NCI-H748 (cell line): ENCODE data around the gene RAB36.

Source experiments
- DNase-seq: peaks from one replicate; lab custom pipeline; 2025; ENCODE audit not compliant: unreplicated experiment; lab: John Stamatoyannopoulos, UW

Gene RAB36

GRCh38 chr22:23120415-23120899 lies 24.8 kb upstream of the RAB36 start:
- no peak for DNase-seq

GRCh38 chr22:23121000-23121421 lies 24.3 kb upstream of the RAB36 start:
- DNase-seq, result no peak

- no peak for DNase-seq
Observed at GRCh38 chr22:23121424-23121823, 23.9 kb upstream of the RAB36 start.

- no peak for DNase-seq
Observed at GRCh38 chr22:23122216-23122957, 22.9 kb upstream of the RAB36 start.

- no peak for DNase-seq
Observed at GRCh38 chr22:23122992-23123803, 22.1 kb upstream of the RAB36 start.

GRCh38 chr22:23123804-23124254 lies 21.4 kb upstream of the RAB36 start:
- no peak for DNase-seq

- no peak for DNase-seq
Observed at GRCh38 chr22:23124611-23125511, 20.4 kb upstream of the RAB36 start.

- no peak for DNase-seq
Observed at GRCh38 chr22:23125512-23126103, 19.7 kb upstream of the RAB36 start.

GRCh38 chr22:23126165-23127054 lies 18.9 kb upstream of the RAB36 start:
- no peak for DNase-seq

- no peak for DNase-seq
Observed at GRCh38 chr22:23127055-23127756, 18.1 kb upstream of the RAB36 start.

GRCh38 chr22:23127788-23128187 lies 17.5 kb upstream of the RAB36 start:
- DNase-seq, result no peak

GRCh38 chr22:23128269-23129108 lies 16.8 kb upstream of the RAB36 start:
- peak; percentile 58 for DNase-seq

GRCh38 chr22:23129149-23129548 lies 16.1 kb upstream of the RAB36 start:
- DNase-seq, result no peak

GRCh38 chr22:23130697-23131096 lies 14.6 kb upstream of the RAB36 start:
- no peak for DNase-seq

- DNase-seq, result no peak
Observed at GRCh38 chr22:23131931-23132330, 13.3 kb upstream of the RAB36 start.

GRCh38 chr22:23132376-23133091 lies 12.7 kb upstream of the RAB36 start:
- no peak for DNase-seq

GRCh38 chr22:23133922-23134321 lies 11.4 kb upstream of the RAB36 start:
- no peak for DNase-seq
